ENCODE results near the gene PAXIP1.

PAXIP1 gene

GRCh38 chr7:154956427-154956826 is 46.5 kb downstream of the PAXIP1 start:
- H3K9ac ChIP-seq, result no peak overlapping the region
- no peaks in the 10 kb centered on the region for H3K4me1 ChIP-seq (ENCODE audit: low read depth, poor library complexity, severe bottlenecking)
- H3K27ac ChIP-seq, result no peak overlapping the region
- H3K4me2 ChIP-seq, result no peak overlapping the region
- H2AFZ ChIP-seq (ENCODE audit: low read depth), result no peak overlapping the region
- H4K20me1 ChIP-seq (ENCODE audit: insufficient read depth), result no peaks in the 10 kb centered on the region
- no peak overlapping the region for H3K4me3 ChIP-seq (IDR thresholded peaks at IDR 0.05; ENCODE audit: insufficient read depth, low read depth, low read length)
- TF ChIP-seq, protein P1, sequence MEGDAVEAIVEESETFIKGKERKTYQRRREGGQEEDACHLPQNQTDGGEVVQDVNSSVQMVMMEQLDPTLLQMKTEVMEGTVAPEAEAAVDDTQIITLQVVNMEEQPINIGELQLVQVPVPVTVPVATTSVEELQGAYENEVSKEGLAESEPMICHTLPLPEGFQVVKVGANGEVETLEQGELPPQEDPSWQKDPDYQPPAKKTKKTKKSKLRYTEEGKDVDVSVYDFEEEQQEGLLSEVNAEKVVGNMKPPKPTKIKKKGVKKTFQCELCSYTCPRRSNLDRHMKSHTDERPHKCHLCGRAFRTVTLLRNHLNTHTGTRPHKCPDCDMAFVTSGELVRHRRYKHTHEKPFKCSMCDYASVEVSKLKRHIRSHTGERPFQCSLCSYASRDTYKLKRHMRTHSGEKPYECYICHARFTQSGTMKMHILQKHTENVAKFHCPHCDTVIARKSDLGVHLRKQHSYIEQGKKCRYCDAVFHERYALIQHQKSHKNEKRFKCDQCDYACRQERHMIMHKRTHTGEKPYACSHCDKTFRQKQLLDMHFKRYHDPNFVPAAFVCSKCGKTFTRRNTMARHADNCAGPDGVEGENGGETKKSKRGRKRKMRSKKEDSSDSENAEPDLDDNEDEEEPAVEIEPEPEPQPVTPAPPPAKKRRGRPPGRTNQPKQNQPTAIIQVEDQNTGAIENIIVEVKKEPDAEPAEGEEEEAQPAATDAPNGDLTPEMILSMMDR (conservative IDR thresholded peaks at IDR 0.05; ENCODE audit: low read depth, low read length), result no peak
- peaks cover 8% of the 10 kb centered on the region; the same call in 1 of the 2 replicates for H3K36me3 ChIP-seq (ENCODE audit: insufficient read depth)
- no peaks in the 10 kb centered on the region for H3K79me2 ChIP-seq (ENCODE audit: insufficient read depth, low read depth)
- H3K27me3 ChIP-seq (ENCODE audit: insufficient read depth, low read depth), result no peaks in the 10 kb centered on the region

DNA sequence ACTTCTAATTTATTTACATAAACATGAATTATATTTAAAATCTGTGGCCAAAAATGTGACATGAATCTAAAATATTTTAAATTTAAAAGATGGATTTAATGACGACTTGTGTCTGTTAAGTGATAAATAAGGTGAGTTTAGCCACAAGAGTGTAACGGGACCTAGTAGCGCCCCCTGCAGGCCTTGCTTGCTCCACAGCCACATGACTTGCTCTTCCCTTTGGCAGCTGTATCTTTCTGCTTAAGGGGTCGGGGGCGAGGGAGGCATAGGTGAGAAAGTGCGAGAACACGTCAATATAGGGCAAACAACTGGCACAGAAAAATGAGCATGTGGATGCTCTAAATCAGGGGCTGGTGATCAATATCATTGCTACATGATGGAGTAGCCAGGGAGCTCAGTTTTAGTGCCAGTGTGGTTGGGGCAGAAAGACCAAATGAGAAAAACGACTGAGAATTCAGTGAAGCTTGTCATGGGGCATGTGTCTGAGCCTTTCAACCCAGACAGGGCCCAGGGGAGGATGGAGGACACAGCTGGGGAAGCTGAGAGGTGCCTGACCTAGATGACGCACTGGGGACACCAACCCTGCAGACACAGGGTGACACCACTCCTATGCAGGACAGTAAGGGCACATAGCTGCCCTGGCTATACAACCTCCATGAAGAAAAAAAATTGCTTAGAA is 49.8 kb downstream of the PAXIP1 start:
- Histone ChIP-seq H3K36me3 (ENCODE audit: insufficient read depth) (no peaks in the 10 kb centered on the region), H4K20me1 (ENCODE audit: insufficient read depth) (no peaks in the 10 kb centered on the region), H3K4me2 (no peak overlapping the region), H3K27ac (no peak overlapping the region), H3K27me3 (ENCODE audit: insufficient read depth, low read depth) (no peaks in the 10 kb centered on the region), H3K4me3 (IDR thresholded peaks at IDR 0.05; ENCODE audit: insufficient read depth, low read depth, low read length) (no peak overlapping the region), H3K9ac (no peak overlapping the region), H3K79me2 (ENCODE audit: insufficient read depth, low read depth) (no peaks in the 10 kb centered on the region), H3K4me1 (ENCODE audit: low read depth, poor library complexity, severe bottlenecking) (no peaks in the 10 kb centered on the region), H2AFZ (ENCODE audit: low read depth) (no peak overlapping the region)
- TF ChIP-seq, protein P1 (conservative IDR thresholded peaks at IDR 0.05; ENCODE audit: low read depth, low read length), result peak; percentile 72

- Histone ChIP-seq H3K27me3 (ENCODE audit: insufficient read depth, low read depth) (no peaks in the 10 kb centered on the region), H3K9ac (no peak overlapping the region), H3K79me2 (ENCODE audit: insufficient read depth, low read depth) (no peaks in the 10 kb centered on the region), H3K4me2 (no peak overlapping the region), H3K27ac (no peak overlapping the region), H3K36me3 (ENCODE audit: insufficient read depth) (no peaks in the 10 kb centered on the region; the same call in 1 of the 2 replicates), H4K20me1 (ENCODE audit: insufficient read depth) (no peaks in the 10 kb centered on the region), H3K4me1 (ENCODE audit: low read depth, poor library complexity, severe bottlenecking) (no peaks in the 10 kb centered on the region), H3K4me3 (IDR thresholded peaks at IDR 0.05; ENCODE audit: insufficient read depth, low read depth, low read length) (no peak overlapping the region), H2AFZ (ENCODE audit: low read depth) (no peak overlapping the region)
- TF ChIP-seq, protein P1 (conservative IDR thresholded peaks at IDR 0.05; ENCODE audit: low read depth, low read length), result no peak
These were observed 52.0 kb downstream of the PAXIP1 start for GRCh38 chr7:154950960-154951359.

DNA sequence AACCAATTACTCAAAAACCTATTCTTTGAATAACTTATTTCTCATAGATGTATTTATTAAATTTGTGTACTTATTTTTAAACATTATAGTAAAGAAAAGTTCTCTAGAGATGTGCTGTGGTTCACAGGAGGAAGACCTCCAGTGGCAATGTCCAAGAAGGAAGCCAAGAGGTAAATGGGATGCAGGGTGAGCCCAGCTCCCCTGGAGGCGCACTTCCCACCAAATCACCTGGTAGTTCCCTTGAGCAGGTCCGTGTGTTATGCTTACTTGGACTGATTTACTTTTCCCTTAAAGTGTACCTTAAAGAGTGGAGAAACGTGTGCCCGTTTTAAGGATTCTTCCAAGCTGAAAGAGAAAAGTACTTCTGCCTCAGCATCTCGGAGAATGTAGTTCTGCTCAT is 55.3 kb downstream of the PAXIP1 start:
- no peaks in the 10 kb centered on the region for H3K79me2 ChIP-seq (ENCODE audit: insufficient read depth, low read depth)
- no peaks in the 10 kb centered on the region for H3K4me1 ChIP-seq (ENCODE audit: low read depth, poor library complexity, severe bottlenecking)
- no peaks in the 10 kb centered on the region; the same call in 1 of the 2 replicates for H3K36me3 ChIP-seq (ENCODE audit: insufficient read depth)
- H3K4me2 ChIP-seq, result no peak overlapping the region
- H3K27ac ChIP-seq, result no peak overlapping the region
- TF ChIP-seq, protein P1 (conservative IDR thresholded peaks at IDR 0.05; ENCODE audit: low read depth, low read length), result no peak
- H3K4me3 ChIP-seq (IDR thresholded peaks at IDR 0.05; ENCODE audit: insufficient read depth, low read depth, low read length), result no peak overlapping the region
- no peak overlapping the region for H3K9ac ChIP-seq
- no peaks in the 10 kb centered on the region for H4K20me1 ChIP-seq (ENCODE audit: insufficient read depth)
- H2AFZ ChIP-seq (ENCODE audit: low read depth), result no peak overlapping the region
- H3K27me3 ChIP-seq (ENCODE audit: insufficient read depth, low read depth), result no peaks in the 10 kb centered on the region

All from KMS-11 (cell line).